Kidney tubule cell (primary cell): ENCODE results near the gene HIPK1.
"Not testable (repeated sequence)": the region's sequence is repeated elsewhere in the genome, so short reads cannot be mapped to it uniquely, and the experiment has no call there.

Source experiments
- DNase-seq: peaks from one replicate; pipeline ENCODE4 v3.0.0-alpha.2; 2018; ENCODE audit warnings: low spot score

HIPK1 gene

DNA sequence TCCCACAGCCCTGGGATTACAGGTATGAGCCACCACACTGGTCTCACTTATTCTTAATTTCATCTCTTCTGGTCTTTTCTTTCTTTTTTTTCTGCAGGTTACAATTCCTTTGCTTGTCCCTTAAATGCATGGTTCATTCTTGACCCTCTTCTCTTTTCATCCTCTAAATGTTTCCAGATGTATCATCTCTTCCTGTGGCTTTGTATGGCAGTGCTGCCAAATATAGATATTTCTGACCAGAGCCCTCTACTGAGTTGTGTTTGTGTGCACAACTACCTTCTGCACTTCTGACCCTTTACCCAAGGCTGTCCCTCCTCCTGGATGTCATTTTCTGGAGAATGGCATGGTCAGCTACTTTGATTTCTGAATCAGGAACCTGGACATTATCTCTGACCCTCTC lies 82.7 kb downstream of the HIPK1 start:
- no peak for DNase-seq

DNA sequence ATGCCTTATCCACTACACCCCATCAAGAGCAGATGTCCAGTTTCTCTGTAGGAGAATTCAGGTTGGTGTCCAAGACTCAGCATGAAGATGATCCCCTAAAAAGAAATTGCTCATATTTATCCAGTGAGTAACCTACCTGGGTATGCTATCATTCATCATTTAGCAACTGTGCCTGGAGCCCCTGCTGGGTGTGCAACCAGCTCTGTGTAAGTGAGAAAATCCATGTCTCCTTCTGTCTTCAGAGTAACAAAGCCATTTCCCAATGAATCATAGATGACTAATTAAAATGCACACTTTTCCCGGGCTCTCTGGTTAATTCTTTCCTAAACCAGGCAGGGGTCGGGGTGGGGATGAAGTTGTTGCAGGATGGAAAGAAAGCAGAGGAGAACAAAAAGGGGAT lies 86.0 kb downstream of the HIPK1 start:
- DNase-seq = peak; percentile 76

DNA sequence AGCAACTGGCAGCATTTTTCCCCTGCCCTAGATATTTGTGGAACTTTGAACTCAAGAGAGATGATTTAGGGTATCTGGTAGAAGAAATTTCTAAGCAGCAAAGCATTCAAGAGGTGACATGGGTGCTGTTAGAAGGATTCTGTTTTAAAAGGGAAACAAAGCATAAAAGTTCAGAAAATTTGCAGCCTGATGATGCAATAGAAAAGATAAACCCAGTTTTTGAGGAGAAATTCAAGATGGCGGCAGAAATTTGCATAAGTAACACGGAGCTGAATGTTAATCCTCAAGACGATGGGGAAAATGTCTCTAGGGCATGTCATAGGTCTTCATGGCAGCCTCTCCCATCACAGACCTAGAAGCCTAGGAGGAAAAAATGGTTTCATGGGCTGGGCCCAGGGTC lies 90.6 kb downstream of the HIPK1 start:
- not testable (repeated sequence) for DNase-seq

GRCh38 chr1:114021665-114022099 lies 92.6 kb downstream of the HIPK1 start:
- no peak for DNase-seq

GRCh38 chr1:114022877-114023276 lies 93.8 kb downstream of the HIPK1 start:
- DNase-seq = no peak

- no peak for DNase-seq
Measured at GRCh38 chr1:114023377-114023776, 94.3 kb downstream of the HIPK1 start.

GRCh38 chr1:114024049-114024448 lies 94.9 kb downstream of the HIPK1 start:
- DNase-seq = no peak

GRCh38 chr1:114025609-114026401 lies 96.7 kb downstream of the HIPK1 start:
- DNase-seq = peak; percentile 4

DNA sequence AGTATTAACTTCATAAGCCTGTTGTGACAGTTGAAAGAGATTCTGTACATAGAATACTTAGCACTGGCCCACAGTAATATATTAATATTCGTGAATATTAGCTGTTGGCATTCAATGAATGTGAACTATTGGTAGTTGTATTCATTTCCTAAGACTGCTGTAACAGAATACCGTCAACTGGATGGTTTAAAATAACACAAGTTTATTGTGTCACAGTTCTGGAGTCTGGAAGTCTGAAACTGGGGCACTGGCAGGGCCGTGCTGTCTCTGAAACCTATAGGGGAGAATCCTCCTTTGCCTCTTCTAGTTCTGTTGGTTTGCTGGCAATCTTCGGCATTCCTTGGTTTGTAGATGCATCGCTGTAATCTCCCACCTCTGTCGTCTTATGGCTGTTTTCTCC lies 97.7 kb downstream of the HIPK1 start:
- no peak for DNase-seq
